MV-4-11 (cell line): Measurements from ENCODE around the gene C19orf25.

ENCODE experiments used
- DNase-seq: peaks from one replicate; lab custom pipeline; 2025; lab: John Stamatoyannopoulos, UW

Gene C19orf25

DNA sequence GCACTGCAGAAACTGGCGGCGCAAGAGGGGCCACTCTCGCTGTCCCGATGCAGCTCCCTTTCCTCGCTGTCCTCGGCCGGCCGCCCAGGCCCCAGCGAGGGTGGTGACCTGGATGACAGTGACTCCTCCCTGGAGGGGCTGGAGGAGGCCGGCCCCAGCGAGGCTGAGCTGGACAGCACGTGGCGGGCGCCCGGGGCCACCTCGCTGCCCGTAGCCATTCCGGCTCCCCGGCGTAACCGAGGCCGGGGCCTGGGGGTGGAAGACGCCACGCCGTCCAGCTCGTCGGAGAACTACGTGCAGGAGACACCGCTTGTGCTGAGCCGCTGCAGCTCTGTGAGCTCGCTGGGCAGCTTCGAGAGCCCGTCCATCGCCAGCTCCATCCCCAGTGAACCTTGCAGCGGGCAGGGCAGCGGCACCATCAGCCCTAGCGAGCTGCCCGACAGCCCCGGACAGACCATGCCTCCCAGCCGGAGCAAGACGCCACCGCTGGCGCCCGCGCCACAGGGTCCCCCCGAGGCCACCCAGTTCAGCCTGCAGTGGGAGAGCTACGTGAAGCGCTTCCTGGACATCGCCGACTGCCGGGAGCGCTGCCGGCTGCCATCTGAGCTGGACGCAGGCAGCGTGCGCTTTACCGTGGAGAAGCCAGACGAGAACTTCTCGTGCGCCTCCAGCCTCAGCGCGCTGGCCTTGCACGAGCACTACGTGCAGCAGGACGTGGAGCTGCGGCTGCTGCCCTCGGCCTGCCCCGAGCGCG lies 12.4 kb downstream of the C19orf25 start:
- no peak for DNase-seq

DNA sequence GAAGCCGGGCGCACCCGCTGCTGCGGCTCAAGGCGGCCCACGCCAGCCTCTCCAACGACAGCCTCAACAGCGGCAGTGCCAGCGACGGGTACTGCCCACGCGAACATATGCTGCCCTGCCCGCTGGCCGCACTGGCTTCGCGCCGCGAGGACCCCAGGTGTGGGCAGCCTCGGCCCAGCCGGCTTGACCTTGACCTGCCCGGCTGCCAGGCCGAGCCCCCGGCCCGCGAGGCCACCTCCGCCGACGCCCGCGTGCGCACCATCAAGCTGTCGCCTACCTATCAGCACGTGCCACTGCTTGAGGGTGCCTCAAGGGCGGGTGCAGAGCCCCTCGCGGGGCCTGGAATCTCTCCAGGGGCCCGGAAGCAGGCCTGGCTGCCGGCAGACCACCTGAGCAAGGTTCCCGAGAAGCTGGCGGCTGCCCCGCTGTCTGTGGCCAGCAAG lies 13.0 kb downstream of the C19orf25 start:
- no peak for DNase-seq

DNA sequence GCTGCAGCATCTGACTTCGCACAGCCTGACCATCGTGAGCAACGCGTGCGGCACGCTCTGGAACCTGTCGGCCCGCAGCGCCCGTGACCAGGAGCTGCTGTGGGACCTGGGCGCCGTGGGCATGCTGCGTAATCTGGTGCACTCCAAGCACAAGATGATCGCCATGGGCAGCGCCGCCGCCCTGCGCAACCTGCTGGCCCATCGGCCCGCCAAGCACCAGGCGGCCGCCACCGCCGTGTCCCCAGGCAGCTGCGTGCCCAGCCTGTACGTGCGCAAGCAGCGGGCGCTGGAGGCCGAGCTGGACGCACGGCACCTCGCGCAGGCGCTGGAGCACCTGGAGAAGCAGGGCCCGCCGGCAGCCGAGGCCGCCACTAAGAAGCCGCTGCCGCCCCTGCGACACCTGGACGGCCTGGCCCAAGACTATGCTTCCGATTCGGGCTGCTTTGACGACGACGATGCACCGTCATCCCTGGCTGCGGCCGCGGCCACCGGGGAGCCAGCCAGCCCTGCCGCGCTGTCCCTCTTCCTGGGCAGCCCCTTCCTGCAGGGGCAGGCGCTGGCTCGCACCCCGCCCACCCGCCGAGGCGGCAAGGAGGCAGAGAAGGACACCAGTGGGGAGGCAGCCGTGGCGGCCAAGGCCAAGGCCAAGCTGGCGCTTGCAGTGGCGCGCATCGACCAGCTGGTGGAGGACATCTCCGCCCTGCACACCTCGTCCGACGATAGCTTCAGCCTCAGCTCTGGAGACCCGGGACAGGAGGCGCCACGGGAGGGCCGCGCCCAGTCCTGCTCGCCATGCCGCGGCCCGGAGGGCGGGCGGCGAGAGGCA lies 13.6 kb downstream of the C19orf25 start:
- peak; percentile 39 for DNase-seq

DNA sequence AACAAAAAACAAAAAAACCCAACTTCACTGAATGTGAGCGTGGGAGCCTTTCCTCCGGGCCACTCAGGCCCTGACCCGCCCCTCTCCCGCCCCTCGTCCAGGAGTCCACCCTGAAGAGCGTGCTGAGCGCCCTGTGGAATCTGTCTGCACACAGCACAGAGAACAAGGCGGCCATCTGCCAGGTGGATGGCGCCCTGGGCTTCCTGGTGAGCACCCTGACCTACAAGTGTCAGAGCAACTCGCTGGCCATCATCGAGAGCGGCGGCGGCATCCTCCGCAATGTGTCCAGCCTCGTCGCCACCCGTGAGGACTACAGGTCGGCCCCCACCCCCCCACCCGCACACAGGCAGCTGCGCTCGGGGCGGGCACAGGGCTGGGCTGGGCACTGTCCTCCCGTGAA lies 17.2 kb downstream of the C19orf25 start:
- DNase-seq, result no peak

DNA sequence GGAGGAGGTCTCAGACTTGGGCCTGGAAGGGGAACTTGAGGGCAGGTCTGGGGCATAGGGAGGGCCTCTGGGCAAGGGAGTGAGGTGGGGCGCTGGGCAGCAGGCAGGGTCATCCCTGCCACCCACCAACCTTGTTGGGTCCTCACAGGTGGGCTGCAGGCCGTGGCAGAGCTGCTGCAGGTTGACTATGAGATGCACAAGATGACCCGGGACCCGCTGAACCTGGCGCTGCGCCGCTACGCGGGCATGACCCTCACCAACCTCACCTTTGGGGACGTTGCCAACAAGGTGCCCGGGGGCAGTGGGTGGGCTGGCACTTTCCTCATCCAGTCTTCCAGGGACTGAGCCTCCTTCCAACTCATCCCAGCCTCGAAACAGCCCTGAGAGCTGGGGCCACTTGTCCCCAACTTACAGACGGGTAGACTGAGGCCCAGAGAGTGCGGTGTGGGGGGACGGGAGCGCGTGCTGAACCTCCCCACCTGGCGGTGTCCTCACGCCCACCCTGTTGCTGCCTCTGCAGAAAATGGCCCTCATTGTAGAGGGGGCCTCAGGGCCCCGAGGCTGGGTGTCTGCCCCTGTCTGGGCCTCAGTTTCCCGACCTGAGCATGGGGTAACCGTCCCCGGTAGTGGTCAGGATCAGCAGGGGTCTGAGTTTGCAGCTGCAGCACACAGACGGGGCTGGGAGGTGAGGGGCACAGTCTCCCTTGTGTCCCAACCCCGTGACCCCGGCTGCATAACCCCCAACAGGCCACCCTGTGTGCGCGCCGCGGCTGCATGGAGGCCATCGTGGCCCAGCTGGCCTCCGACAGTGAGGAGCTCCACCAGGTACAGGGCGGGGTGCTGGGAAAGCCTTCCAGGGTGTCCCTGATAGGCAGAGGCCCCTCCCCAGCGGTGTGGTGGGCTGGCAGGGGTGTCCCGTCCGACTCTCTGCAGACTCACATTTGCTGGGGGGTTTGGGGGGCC lies 18.7 kb downstream of the C19orf25 start:
- DNase-seq, result no peak

DNA sequence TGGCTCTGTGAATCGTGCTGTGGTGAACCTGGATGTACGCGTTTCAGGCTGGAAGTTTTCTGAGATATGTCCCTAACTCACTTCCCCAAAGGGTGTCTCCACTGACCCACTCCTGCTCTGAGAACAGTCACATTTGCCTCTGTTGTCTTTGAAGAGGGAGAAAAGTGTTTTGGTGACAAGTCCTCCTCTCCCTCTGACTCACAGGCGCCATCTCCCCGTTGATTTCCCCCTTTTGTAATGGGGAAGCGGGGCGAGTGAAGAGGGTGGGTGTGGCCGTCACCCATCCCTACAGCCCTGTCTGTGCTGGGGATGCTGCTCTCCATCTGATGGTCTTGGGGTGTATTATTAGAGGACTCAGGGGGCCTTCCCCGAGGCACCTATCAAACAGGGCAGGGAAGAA lies 19.5 kb downstream of the C19orf25 start:
- DNase-seq, result peak; percentile 70

DNA sequence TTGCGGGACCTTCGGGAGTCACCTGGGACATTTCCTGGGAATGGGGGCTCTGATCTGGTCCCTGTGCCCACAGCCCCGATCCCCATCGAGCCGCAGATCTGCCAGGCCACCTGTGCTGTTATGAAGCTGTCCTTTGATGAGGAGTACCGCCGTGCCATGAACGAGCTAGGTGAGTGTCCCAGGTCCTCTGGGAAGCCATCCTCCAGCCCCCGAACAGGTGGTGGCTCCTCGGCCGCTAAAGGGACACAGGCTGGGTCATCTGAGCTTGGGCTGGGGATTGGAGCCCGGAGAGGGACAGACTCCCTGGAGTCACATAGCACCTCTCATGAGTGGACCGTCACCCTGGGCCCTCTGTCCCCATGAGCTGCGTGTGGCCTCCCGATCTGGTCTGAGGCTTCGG lies 21.1 kb downstream of the C19orf25 start:
- no peak for DNase-seq

DNA sequence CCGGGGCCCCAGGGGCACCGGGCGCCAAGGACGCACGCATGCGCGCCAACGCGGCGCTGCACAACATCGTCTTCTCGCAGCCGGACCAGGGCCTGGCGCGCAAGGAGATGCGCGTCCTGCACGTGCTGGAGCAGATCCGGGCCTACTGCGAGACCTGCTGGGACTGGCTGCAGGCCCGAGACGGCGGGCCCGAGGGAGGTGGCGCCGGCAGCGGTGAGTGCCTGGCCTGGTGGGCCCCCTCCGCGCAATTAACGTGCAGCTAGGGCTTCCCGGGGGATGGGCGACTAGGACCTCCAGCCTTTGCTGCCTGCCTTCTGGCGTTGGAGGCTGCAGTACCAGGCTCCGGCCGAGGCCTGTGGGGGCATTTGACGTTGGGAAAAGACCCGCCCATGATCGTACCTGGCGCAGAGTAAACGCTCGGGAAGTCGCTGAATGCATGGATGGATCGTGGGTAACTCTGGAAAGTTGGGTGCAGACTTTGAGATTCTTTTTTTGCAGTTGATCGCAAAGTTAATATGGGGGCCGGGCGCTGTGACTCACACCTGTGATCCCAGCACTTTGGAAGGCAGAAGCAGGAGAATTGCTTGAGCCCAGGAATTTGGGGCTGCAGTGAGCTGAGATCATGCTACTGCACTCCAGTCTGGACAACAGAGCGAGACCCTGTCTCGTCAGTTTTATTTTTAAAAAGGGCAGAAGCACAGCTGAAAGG lies 21.8 kb downstream of the C19orf25 start:
- DNase-seq, result no peak

DNA sequence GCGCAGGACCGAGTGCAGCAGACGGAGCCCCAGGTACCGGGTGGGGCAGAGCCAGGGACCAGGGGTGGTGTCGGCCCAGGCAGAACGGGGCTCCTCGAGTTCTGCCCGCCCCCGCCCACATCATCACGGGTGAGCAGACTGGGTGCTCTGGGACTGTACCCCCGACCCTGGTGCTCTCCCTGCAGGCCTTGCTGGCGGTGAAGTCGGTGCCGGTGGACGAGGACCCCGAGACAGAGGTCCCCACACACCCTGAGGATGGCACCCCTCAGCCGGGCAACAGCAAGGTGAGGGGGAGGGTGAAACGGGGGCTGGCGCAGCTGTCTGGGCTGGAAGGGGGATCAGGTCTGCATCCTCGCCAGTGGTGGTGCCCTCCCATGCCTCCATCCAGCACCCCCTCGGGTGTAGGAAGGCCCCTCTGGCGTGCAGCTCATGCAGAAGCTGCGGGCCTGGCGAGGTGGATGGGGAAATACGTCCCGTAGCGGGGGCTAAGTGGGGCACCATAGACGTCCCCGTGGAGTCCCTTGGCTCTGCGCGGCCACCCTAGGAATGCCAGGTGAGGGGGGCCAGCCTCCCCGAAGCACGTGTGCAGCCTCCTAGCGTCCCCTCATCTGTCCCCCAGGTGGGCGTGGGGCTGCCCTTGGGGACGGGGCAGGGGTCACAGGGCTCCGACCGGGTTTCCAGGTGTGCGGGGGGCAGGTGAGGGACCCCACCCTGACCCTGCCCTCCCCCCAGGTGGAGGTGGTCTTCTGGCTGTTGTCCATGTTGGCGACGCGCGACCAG lies 22.7 kb downstream of the C19orf25 start:
- DNase-seq, result no peak

DNA sequence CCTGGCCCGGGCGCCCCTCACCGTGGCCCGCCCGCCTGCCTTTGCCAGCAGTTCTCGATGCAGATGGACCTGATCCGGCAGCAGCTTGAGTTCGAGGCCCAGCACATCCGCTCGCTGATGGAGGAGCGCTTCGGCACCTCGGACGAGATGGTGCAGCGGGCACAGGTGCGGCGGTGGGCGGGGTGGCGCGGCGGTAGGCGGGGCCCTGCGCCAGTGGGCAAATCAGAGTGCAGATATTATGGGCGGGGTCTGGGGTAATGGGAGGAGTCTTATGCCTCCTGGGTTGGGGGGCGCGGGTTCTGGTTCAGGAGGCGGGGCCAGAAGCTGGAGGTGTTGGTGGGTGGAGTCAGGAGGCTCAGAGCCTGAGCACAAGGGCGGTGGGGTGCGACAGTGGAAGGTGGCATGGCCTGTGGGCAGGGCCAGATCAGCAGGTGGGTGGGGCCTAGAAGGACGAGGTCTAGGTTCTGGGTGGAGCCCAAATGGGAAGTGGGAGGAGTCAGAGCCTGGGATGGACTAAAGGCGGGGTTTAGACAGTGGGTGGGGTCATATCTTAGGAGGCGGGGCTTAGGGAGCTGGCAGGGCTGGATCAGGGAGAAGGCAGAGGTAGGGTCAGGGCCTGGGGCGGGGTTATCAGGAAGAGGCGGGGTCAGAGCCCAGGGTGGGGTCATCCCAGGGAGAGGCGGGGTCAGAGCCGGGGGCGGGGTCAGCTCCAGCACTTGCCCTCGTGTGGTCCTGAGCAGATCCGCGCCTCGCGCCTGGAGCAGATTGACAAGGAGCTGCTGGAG lies 23.5 kb downstream of the C19orf25 start:
- peak; percentile 75 for DNase-seq

DNA sequence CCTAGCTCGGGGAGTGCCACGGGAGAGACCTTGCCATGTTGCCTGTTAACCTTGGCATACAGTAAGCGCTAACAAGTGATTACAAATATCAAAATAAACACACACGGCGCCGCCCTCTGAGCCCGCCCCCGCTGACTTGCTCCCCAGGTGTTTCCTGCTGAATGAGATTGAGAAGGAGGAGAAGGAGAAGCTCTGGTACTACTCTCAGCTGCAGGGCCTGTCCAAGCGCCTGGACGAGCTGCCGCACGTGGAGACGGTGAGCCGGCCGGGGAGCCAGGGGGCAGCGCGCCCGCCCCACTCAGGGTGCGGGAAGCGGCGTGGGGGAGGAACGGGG lies 24.0 kb downstream of the C19orf25 start:
- peak; percentile 36 for DNase-seq

DNA sequence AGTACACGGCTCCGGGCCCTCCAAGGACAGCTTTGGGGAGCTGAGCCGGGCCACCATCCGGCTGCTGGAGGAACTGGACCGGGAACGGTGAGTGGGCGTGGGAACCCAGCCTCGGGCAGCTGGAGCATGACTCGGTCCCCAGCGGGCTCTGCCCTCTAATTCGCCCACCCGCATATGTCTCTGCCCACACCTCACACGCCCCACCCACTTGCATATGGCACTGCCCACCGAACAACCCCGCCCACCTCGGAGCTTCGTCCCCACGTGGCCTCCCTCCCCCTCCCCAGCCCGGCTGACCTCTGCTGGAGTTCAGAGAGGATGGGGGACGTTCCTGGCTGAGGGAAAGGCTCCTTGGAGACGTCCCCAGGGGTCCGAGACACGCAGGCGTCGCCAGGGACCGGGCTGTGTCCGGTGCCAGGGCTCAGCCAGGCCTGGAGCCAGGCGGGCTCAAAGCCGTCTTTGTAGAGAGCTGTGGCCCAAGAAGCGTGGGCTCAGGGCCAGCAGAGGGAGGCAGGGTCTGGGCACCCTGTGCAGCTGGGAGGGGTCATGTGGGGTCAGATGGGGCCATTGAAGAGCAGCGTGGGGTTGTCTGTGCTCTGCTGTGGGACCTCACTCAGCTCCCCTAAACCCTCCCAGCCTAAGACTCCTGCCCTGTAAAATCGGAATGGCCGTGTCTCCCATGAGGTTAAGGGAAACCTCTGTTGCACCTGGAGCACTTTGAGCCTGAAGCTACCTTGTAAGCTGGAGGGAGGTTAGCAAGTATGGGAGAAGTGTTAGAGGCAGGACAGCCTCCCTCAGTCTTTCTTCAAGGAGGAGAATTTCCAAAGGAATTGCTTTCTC lies 25.3 kb downstream of the C19orf25 start:
- no peak for DNase-seq

DNA sequence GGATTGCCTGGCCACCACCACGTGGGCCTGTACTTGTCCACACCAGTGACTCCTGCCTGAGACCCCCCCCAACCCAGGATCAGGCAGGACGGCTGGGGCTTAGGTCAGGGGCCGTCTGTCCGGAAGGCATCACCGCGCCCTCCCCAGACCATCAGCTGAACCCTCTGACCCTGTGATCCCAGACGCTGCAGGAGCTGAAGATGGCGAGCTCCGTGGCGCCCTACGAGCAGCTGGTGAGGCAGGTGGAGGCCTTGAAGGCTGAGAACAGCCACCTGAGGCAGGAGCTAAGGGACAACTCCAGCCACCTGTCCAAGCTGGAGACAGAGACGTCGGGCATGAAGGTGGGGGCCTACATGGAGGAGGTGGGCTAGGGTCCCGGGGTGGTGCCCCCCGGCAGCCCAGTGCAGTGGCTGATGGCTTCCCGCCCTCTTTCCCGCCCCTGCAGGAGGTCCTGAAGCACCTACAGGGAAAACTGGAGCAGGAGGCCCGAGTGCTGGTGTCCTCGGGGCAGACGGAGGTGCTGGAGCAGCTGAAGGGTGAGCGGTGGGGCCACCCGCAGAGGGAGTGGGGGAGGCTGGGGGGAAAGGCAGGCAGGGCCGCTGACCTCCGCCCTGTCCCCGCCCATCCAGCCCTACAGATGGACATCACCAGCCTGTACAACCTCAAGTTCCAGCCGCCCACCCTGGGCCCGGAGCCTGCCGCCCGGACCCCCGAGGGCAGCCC lies 26.1 kb downstream of the C19orf25 start:
- no peak for DNase-seq

DNA sequence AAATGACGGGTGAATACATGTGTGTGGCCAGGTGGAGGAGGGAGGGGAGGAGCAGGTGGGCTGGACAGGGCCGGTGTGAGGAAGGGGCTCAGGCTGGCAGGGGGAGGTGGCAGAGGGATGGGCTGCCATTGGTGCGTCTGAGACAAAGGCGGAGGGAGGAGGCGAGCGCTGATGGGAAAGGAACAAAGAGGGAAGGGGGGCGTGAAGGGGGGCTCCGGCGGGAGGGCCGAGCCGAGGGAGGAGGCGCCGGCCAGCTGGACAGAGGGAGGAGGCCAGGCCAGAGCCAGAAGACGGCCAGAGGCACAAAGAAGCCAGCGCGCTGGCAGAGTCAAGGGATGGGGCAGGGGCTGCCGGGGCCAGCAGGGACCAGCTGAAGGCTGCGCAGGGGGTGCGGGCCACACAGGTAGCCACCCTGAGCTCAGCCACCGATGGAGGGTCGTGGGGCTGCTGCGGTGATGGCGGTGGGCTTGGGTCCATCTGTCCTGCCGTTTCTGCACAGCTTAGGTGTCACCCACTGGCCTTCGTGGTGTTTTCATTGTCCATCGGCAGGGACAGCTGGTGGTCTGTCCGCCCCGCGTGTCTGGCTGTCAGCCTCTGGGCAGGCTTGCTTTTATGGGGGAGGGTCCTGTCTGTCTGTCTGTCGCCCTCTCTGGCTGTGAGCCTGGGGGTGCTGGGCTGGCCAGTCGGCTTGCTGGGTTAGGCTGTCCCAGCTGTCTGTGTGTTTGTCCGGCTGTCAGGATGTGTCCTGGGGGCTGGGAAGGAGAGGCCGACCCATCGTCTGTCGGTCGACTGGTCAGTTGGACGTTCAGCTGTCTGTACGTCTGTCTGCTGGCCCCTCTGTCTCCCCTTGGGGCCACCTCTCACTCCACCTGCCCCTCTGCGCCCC lies 26.9 kb downstream of the C19orf25 start:
- no peak for DNase-seq

DNA sequence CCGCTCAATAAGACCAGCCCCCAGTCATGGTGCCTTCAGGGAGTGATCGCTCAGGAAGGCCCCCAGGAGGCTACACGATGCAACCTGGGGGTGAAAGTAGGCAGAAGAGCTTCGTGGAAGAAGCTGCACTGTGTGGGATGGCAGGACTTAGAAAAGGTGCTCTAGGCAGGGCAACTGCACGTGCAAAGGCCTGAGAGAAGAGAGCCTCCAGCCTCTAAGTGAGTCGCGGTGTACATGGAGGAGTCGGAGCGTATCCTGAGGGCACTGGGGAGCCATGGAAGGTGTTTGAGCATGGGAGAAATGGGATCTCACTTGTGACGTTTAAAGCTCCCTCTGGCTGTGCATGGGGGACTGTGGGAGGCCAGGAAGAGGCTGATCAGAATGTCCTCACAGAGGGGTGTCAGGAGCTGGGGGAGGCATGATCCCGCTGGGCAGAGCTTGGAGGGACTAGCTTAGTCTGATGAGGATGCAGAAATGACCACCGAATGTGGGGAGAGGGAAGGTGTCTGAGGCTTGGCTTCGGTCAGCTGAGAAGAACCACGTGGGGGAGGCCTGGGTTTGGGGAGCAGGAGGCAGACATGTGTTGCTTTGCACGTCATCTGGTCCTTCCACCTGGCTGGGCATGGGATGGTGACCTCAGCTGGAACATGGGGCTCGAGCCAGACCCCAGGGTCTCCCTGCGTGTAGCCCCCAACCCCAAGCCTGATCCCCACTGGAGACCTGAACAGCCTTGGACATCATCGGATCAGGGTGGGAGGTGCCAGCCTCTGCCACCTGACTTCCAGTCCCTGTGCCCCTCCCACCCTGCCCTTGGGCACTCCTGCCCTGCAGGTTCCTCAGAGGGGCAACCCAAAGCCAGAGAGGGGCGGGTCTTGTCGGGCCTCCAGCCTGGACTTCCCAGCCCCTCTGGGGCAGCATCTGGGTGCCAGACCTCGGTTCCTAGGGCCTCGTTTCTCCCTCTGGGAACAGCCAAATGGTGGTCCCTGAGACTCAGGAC lies 28.0 kb downstream of the C19orf25 start:
- DNase-seq, result no peak
